H1 (cell line): ENCODE measurements around the gene C6orf136. TPM values are rescaled to one million over a fixed set of nuclear protein-coding genes. Genes with fewer than 3 reads are reported as not detected.

Experiments
- KDM4A ChIP-seq: IDR thresholded peaks from one replicate; pipeline ENCODE4 v1.7.1; 2012; ENCODE audit warnings: low read depth, mild to moderate bottlenecking, moderate library complexity, low read length, inconsistent platforms; ENCODE audit not compliant: severe bottlenecking
- RFX5 ChIP-seq: IDR thresholded peaks from 2 replicates; pipeline ENCODE4 v1.6.1; 2011; ENCODE audit warnings: low read depth, low read length, improper control_type of control experiment, borderline replicate concordance
- SP2 ChIP-seq: IDR thresholded peaks from 2 replicates; pipeline ENCODE4 v1.6.1; 2012; ENCODE audit warnings: mild to moderate bottlenecking, low read length, inconsistent platforms
- polyA plus RNA-seq, 7 experiments: library from polyadenylated mRNA; depleted of rRNA in 3 of 7; stranded (reverse) in 5 of 7; unstranded in 2 of 7; fragments of >200 nt in 5 of 7; fragments of 200-250 nt in 2 of 7; gene quantifications; 1 replicate in 5 of 7; 2 replicates in 1 of 7; 4 replicates in 1 of 7; pipeline versions ENCODE4 v1.2.1 to v1.2.3, GENCODE V29; 2011 to 2013; ENCODE audit warnings: missing spikeins in 2 of 7, mixed read lengths in 2 of 7
- total RNA-seq: library from RNA; stranded (reverse); fragmentation: NEBNext Ultra II Directional; extraction: Animal tissue kit (Norgen Biotek cat#: 25700); gene quantifications from 2 replicates; pipeline ENCODE4 v1.2.1, GENCODE V29; 2021

The C6orf136 gene
- total and polyA plus RNA-seq, 2 of the 8 experiments (the other 6 are each of a cell fraction or from before 2014, with no cell fraction given): 20.8 to 23.1 TPM

- TF ChIP-seq SP2: no peak; the same call in 1 of the 2 replicates
- no peak for TF ChIP-seq RFX5
- TF ChIP-seq KDM4A: no peak
These were observed 30.7 kb upstream of the C6orf136 start (continued) for GRCh38 chr6:30615958-30616810.
